ENCODE data around the gene CLEC20A. TPM values are rescaled to one million over a fixed set of nuclear protein-coding genes. Genes with fewer than 3 reads are reported as not detected.

Gene CLEC20A
- total RNA-seq = not detected

DNA sequence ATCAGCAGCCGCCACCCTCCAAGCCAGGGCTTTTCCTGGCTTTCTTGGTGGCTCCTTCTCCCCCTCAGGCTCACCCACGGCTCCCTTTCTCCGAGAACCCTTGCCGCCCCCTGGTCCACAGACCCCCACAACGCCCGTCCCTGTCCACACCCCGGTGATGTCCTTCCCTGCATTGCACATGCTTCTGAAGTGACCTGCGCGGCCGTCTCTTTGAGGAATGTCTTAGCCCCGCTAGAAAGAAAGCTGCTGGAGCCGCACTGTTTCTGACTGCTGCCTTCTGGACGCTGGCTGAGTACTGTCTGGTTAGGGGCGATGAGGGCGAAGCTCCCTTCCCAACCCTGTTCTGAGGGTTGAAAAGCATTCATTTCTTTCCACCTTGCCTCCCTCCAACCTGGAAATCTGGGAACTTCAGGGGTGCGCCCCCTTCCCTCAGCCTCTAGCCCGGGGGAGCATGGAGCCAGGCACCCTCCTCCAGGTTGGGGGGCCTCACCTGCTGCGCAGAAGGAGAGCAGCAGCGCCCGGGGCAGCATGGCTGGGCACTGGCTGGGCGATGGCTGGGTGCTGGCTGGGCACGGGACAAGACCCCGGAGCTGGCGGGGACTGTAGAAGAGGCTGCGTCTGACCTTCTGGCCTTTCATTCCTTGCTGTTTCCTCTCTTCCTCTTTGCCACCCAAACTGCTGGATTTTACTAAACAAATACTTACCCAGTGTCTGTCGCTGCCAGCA is at the start of gene CLEC20A:
Gene CLEC20A, minus strand, starts transcription at position 555 of the 726 bp plus-strand sequence. Its CDS starts 25 bp downstream, at position 530.
- H3K36me3 Mint-ChIP-seq (ENCODE audit: insufficient read depth in 2 of 2) = no peaks in the 10 kb centered on the region
- no peak for ATAC-seq (replicated peaks in 1 of 2)
- no peak within 1 kb of the TSS for H3K4me3 Mint-ChIP-seq

DNA sequence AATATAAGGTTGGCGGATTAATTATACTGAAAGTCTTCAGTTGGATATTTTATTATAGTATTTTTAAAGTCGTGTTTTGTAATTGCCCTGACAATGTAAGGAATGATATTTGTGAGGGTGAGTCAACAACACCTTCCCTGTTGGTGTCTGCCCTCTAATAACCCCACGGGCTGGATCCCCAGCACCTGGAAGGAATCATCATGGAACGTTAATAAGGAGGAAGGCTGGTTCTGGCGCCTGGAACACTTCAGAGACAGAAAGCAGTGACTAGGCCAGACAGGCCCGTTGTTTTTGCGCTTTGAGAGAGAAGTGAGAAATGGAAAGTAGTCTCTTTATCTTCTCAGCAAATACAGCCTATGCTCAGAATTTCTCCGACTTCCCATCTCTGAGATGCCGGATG is 47.8 kb upstream of the CLEC20A start:
- Mint-ChIP-seq H3K4me3 (no peak overlapping the region), H3K27me3 (ENCODE audit: low read depth) (no peaks in the 10 kb centered on the region), H3K9me3 (no peaks in the 10 kb centered on the region), H3K27ac (no peak overlapping the region), H3K36me3 (ENCODE audit: insufficient read depth in 2 of 2) (no peaks in the 10 kb centered on the region), H3K4me1 (ENCODE audit: low read depth) (peaks cover 5% of the 10 kb centered on the region)
- no peak for ATAC-seq (replicated peaks in 1 of 2)
- no peak for DNase-seq

More for the DNA sequence above, at the start of gene CLEC20A:
- Mint-ChIP-seq H3K4me1 (ENCODE audit: low read depth) (no peaks in the 10 kb centered on the region), H3K27ac (peak within 1 kb of the TSS; percentile 25), H3K9me3 (no peaks in the 10 kb centered on the region), H3K27me3 (ENCODE audit: low read depth) (no peaks in the 10 kb centered on the region)
- DNase-seq = no peak

DNA sequence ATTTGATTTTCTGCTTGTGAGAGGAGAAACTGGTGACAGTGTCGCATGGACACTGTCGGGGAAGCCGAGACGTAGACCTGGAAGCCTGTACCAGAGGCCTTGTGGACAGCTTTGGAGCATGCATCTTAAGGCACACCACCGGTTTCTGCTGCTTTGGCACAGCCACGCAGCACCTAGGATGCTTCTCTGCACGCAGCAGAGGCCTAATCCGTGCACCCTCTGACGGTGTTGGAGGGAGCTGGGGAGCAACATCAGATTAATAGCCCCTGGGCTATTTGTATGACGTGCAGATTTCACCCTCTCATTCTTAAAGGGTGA is 46.5 kb upstream of the CLEC20A start:
- peak overlapping the region; percentile 92 to 94 for H3K4me3 Mint-ChIP-seq
- peaks cover 5% of the 10 kb centered on the region for H3K4me1 Mint-ChIP-seq (ENCODE audit: low read depth)
- no peak for DNase-seq
- H3K27me3 Mint-ChIP-seq (ENCODE audit: low read depth) = no peaks in the 10 kb centered on the region
- no peak overlapping the region for H3K27ac Mint-ChIP-seq
- no peaks in the 10 kb centered on the region for H3K36me3 Mint-ChIP-seq (ENCODE audit: insufficient read depth in 2 of 2)
- H3K9me3 Mint-ChIP-seq = no peaks in the 10 kb centered on the region
- no peak for ATAC-seq (replicated peaks in 1 of 2)

DNA sequence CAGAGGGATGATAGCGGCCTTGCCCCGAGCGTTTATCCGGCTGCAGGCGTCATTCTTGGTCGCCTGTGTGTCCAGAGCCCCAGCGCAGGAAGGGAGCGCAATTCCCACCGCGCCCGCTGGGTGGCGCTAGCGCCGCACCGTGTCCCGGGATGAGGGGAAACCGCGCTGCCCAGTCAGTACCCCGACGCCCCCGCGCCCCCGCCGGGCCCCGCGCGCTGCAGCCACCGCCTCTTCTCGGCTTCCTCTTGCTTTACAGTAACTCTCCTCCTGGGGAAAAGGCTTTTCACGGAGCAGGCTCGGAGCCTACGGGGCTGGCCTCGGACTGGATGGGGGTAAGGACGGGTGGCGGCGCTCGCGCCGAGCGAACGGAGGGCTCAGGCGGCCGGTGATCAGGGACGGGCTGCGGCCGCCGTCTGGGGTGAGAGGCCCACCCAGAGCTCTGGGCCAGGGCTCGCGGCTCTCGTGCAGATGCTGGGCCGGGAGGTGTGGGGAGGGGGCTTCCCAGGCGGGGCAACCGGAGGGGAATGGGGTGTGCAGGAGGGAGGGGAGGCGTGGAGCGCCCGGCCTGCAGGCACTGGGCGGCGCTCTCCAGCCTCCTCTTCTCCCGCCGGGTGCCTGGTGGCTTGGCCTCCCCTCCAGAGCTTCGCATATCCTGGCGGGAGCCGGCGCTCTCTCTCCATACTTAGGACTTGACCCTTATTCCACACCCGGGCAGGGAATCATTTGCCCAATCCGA is 46.0 kb upstream of the CLEC20A start:
- Mint-ChIP-seq H3K9me3 (no peaks in the 10 kb centered on the region), H3K4me3 (peak overlapping the region; percentile 92 to 94), H3K27me3 (ENCODE audit: low read depth) (no peaks in the 10 kb centered on the region), H3K36me3 (ENCODE audit: insufficient read depth in 2 of 2) (no peaks in the 10 kb centered on the region), H3K27ac (peak overlapping the region; percentile 82), H3K4me1 (ENCODE audit: low read depth) (peaks cover 5% of the 10 kb centered on the region)
- DNase-seq = peak; percentile 92 to 97
- peak; percentile 92 for ATAC-seq (replicated peaks in 1 of 2)

DNA sequence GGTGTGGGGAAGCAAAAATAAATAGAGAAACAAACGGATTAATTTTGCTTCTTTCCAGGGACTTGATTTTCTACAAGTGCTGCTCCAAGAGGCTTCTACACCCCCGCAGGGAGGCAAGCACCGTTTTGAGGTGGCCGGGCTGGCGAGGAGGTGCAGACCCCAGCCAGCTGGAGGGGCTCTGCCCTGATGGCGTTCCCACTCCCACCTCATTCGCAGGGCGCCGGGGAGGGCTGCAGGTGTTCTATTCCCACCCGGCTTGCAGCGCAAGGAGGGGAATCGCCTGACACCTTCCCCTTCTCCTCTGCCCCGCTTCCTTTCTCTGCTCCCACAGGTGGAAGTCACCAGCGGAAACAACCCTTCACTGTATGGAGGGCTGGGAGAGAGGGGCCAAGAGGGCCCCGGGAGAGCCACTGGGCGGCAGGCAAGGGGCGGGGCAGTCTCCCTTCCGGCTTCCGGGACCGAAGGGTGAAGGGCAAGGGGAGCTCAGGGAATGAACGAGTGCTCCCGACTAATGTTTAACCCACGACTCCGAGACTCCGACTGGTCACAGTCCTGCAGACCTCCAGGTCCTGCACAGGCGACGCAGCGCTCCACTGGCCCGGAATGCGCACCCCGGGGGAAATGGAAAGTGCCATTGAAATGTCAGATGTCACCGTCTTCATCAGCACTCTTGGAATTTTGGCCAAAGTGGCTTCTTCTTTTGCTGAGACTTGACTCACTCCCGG is 45.2 kb upstream of the CLEC20A start:
- Mint-ChIP-seq H3K9me3 (no peaks in the 10 kb centered on the region), H3K27me3 (ENCODE audit: low read depth) (no peaks in the 10 kb centered on the region), H3K4me1 (ENCODE audit: low read depth) (peaks cover 5% of the 10 kb centered on the region), H3K27ac (peak overlapping the region; percentile 82), H3K36me3 (ENCODE audit: insufficient read depth in 2 of 2) (no peaks in the 10 kb centered on the region), H3K4me3 (peak overlapping the region; percentile 92 to 94)
- DNase-seq (peak; percentile 65 to 71), ATAC-seq (replicated peaks in 1 of 2) (peak; percentile 70 to 78)

DNA sequence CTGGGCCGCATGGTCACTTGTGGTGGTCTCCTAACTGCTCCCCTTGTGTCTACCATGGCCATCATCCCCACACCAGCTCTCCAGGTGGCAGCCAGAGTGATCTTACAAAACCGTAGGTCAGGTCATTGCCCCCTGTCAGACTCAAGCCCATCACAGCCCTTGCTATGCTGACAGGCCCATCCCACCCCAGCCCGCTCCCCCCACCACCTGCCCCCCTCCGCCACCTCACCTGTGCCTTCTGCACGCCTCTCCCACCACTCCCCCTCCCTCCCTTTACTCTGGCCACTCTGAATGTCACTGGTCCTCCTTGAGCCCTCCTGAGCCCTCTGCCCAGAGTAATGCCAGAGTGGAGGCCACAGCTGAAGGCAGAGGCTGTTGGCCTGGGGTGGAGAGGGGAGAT is 44.6 kb upstream of the CLEC20A start:
- no peaks in the 10 kb centered on the region for H3K36me3 Mint-ChIP-seq (ENCODE audit: insufficient read depth in 2 of 2)
- peaks cover 5% of the 10 kb centered on the region for H3K4me1 Mint-ChIP-seq (ENCODE audit: low read depth)
- no peaks in the 10 kb centered on the region for H3K9me3 Mint-ChIP-seq
- H3K27me3 Mint-ChIP-seq (ENCODE audit: low read depth) = no peaks in the 10 kb centered on the region
- peak overlapping the region; percentile 92 to 94 for H3K4me3 Mint-ChIP-seq
- no peak overlapping the region for H3K27ac Mint-ChIP-seq
- ATAC-seq (replicated peaks in 1 of 2) (no peak), DNase-seq (no peak)

DNA sequence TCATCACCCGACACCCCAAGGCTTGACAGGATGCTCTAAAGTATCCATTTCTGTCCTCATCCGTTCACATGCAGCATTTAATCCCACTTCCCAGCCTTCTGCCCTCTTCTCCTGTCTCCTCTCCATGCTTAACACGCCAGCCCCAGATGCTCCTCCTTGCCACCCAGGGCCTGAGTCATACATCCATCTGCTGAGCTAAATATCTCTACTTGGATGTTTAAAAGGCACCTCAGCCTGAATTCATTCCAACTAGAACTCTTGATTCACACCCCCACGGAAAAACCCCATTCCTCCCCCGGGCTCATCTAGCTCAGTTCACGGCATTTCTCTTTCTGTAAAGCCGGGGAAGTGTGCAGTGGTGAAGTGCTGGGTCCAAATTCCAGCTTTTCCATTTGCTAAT is 43.9 kb upstream of the CLEC20A start:
- Mint-ChIP-seq H3K27ac (no peak overlapping the region), H3K4me3 (no peak overlapping the region), H3K36me3 (ENCODE audit: insufficient read depth in 2 of 2) (no peaks in the 10 kb centered on the region), H3K4me1 (ENCODE audit: low read depth) (peaks cover 5% of the 10 kb centered on the region), H3K9me3 (no peaks in the 10 kb centered on the region), H3K27me3 (ENCODE audit: low read depth) (no peaks in the 10 kb centered on the region)
- no peak for DNase-seq
- no peak for ATAC-seq (replicated peaks in 1 of 2)

DNA sequence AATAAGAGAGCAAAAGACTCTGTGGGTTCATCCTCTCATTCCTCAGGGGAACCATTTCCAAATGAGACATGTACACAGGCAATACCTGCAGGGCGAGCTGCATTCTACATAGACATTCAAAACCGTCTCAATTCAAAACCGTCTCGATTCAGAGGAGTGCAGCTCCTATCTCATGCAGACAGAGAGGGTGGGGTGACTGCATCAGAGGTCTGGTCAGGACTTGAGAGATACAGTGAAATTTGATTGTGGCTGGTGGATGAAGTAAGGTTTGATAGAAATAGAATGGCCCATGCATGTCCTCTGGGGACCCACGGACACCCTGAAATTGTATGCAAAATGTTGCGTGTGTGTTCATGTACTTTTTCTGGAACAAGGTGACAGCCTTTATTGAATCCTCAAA is 43.4 kb upstream of the CLEC20A start:
- no peak overlapping the region for H3K4me3 Mint-ChIP-seq
- DNase-seq = no peak
- H3K4me1 Mint-ChIP-seq (ENCODE audit: low read depth) = peaks cover 5% of the 10 kb centered on the region
- no peaks in the 10 kb centered on the region for H3K36me3 Mint-ChIP-seq (ENCODE audit: insufficient read depth in 2 of 2)
- ATAC-seq (replicated peaks in 1 of 2) = no peak
- no peaks in the 10 kb centered on the region for H3K27me3 Mint-ChIP-seq (ENCODE audit: low read depth)
- H3K9me3 Mint-ChIP-seq = no peaks in the 10 kb centered on the region
- no peak overlapping the region for H3K27ac Mint-ChIP-seq

DNA sequence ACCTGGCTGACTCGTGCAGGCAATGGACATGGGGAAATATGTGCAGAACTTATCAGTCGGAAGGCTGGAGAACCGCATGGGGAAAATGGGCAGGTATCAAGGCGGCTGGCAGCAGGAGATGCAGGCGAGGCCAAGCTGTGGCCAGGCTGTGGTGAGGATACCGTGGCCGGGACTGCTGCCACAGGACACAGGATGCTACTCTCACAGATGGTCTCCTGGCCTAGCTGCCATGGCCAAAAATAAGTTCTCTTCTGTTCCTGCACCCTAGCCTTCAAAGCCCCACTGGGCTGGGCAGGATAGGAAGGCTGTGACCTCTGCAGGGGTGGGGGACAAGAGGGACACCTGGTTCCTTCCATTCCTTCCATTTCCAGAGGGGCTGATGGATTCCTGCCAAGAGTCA is 42.5 kb upstream of the CLEC20A start:
- H3K27ac Mint-ChIP-seq = no peak overlapping the region
- no peaks in the 10 kb centered on the region for H3K27me3 Mint-ChIP-seq (ENCODE audit: low read depth)
- no peak overlapping the region for H3K4me3 Mint-ChIP-seq
- no peaks in the 10 kb centered on the region for H3K36me3 Mint-ChIP-seq (ENCODE audit: insufficient read depth in 2 of 2)
- DNase-seq (no peak), ATAC-seq (replicated peaks in 1 of 2) (no peak)
- H3K9me3 Mint-ChIP-seq = no peaks in the 10 kb centered on the region
- H3K4me1 Mint-ChIP-seq (ENCODE audit: low read depth) = peaks cover 5% of the 10 kb centered on the region

DNA sequence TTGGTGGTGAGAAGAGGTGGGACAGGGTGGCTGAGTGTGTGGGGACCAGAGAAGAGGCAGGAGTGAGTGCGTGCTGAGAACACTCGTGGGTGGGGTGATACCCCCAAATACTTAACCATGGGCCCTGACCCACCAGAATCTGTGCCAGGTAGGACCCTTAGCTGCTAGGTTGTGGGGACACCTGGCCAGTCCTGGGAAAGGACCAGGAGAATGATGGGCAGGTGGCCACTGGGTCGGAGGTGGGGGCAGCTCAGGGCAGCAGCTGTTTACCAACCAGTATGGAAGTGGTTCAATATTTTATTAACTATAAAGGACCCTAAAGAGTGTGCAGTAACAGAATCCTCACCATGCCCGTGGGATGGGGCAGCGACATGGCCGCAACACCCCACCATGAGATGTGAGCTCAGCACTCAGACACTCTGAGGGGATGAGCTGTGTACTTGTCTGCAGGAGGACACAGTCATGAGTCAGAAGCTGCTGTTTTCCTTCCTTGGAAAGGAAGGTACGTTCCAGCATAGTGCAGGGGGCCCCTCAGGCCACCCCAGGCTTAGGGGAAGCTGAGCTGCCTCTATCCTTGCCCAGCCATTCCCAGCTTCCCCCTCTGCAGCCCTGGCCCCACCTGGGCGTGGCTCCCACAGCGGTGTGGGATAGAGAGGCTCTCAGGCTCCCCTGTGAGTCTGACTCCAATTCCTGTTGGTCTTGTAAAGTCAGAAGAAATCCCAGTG is 41.6 kb upstream of the CLEC20A start:
- Mint-ChIP-seq H3K27ac (no peak overlapping the region), H3K27me3 (ENCODE audit: low read depth) (no peaks in the 10 kb centered on the region), H3K4me1 (ENCODE audit: low read depth) (peaks cover 3% of the 10 kb centered on the region), H3K4me3 (no peak overlapping the region), H3K36me3 (ENCODE audit: insufficient read depth in 2 of 2) (no peaks in the 10 kb centered on the region), H3K9me3 (no peaks in the 10 kb centered on the region)
- ATAC-seq (replicated peaks in 1 of 2) (no peak), DNase-seq (no peak)

DNA sequence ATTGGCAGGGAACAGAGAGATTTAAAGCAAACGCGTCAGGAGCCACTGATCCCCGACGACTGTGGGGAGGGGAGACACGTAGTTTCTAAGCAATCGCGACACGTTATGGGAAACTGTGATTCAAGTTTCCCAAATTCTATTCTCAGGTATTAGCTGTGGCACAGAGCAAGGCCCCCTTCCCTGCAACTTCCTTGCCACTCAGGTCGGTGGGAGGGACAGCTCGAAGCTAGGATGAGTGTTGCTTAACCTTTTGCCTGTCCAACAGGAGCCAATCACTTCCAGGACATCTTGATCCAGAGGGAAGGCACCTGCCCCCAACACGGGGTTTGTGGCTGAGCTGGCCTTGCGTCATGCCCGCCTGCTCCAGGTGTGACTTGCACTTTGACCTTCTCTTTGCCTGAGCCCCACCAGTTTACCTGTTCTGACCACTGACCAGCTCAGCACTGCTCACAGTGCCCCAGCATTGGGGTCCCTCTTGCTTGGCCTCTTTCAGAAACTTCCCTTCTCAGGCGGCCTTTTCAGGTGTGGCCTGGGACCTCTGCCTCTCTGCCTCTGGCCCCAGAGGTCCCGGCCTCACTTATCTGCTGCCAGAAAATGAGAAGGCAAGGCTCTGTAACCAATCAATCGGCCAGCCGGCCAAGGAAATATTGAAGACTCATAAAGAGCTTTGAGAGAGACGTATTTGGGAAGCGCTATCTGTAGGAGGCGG is 40.8 kb upstream of the CLEC20A start:
- H3K36me3 Mint-ChIP-seq (ENCODE audit: insufficient read depth in 2 of 2) = no peaks in the 10 kb centered on the region
- no peaks in the 10 kb centered on the region for H3K4me1 Mint-ChIP-seq (ENCODE audit: low read depth)
- no peak overlapping the region for H3K27ac Mint-ChIP-seq
- H3K27me3 Mint-ChIP-seq (ENCODE audit: low read depth) = no peaks in the 10 kb centered on the region
- ATAC-seq (replicated peaks in 1 of 2) (no peak), DNase-seq (no peak)
- no peaks in the 10 kb centered on the region for H3K9me3 Mint-ChIP-seq
- H3K4me3 Mint-ChIP-seq = no peak overlapping the region

DNA sequence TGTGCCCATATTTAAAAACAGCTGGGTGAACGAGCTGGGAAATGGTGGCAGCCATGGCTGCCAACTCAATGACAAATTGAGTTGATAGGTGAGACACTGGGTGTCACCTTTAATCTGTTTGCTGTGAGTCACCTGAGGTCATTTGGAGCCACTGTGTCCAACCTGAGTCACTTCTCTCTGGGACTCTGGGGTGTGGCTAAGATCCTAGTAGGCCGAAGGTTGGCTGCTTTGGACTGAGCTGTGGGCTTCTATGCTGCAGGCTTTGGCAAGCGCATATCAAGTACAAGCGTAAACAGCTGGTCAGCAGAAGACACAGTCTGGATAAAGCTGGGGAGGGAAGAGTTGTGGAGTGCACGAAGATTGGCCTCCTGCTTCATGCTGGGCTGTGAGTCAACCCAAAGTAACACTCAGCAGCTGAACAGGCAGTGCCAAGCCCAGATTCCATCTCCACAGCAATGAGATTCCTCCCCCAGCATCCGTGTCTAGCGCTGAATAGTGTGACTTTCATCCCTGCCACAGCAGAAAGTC is 40.1 kb upstream of the CLEC20A start:
- H3K27me3 Mint-ChIP-seq (ENCODE audit: low read depth) = no peaks in the 10 kb centered on the region
- no peaks in the 10 kb centered on the region for H3K9me3 Mint-ChIP-seq
- no peaks in the 10 kb centered on the region for H3K4me1 Mint-ChIP-seq (ENCODE audit: low read depth)
- no peaks in the 10 kb centered on the region for H3K36me3 Mint-ChIP-seq (ENCODE audit: insufficient read depth in 2 of 2)
- H3K4me3 Mint-ChIP-seq = no peak overlapping the region
- H3K27ac Mint-ChIP-seq = no peak overlapping the region
- peak in 1 of 2 donors; percentile 29 for ATAC-seq (replicated peaks in 1 of 2)
- no peak for DNase-seq
